ENCODE data around the gene ZNF322.

Gene ZNF322

DNA sequence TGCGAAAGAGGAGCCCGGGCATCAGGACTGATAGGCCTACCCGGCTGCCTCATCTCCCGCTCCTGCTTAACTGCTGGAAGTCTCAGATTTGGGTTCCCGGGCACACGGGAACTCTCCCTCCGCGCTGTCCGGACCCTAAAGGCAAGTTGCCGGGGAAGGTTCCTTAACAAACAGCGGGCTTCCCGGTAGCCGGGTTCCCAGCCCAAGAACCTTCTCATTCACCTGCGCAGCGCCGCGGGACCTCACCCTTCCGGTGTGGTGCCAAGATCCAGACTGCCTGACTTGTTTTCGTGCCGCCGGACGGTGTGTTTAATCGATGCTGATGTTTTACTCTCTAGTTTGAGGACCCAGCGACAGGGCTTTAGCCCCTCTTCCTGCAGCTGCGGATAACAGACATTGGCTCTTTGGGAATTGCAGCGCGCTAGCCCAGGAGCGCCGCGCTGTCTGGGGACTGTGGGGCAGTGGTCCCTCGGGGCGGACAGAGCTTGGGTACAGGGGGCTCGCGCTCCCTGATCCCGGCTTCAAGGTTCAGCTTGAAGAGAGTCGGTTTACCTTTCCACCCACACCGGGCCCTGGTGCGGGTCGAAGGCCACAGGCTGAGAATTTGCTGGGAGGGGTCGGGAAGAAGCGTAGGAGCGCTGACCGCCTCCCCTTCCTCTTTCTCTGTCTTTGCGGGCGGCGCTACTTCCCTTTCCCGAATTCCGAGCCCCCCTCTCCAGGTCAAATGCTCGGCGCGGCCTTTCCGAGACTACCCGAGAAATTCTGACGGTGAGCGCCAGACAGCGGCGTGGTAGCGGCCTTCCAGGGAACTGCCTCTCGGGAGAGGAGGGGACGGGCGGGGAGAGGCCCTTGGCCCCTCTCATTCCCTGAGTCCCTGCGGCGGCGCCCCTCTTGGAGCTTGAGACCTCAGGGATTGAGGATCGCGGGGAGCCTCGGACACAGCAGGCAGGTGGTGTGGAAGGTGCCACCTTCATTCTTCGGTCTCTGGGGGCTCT, 45.6 kb downstream of the ZNF322 start:
- DNase-seq (ENCODE audit: low read depth in 2 of 2): no peak

DNA sequence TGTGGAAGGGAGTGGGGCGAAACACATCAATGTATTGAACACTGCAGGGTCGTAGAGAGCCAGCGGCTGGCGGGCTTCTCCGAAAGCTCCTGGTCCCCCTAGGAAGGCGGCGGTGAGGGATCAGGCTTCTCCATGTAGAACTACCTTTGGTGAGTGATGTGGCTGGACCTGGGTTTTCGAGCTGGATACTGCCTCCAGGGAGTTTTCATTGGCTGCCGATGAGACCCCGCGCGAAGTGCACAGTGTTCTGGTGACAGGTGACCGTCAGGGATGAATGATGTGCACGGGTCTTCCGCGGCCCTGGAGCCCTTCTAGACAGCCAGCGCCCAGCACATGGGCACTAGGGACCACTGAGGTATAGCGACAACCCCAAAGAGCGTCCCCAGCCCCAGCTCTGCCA, 46.3 kb downstream of the ZNF322 start:
- DNase-seq (ENCODE audit: low read depth in 2 of 2): no peak

DNA sequence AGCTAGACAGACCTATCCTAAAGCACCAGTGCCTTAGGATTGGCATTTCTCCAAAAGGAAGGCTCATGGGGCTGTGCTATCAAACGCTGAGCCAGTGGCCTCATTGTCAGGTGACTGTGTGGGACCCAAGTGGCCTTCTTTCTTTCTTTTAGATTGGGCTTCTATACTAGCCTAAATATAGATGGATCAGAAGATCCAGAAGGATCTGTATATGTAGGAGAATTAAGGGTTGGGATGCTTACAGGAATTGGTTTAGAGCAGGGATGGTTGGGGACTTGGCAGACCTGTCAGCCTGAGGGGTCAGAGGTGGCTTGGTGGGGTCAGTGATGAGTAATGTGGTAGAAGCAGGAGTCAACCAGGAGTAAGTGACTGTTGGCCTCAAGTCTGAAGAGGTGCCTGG, 47.9 kb downstream of the ZNF322 start:
- no peak for DNase-seq (ENCODE audit: low read depth in 2 of 2)

DNA sequence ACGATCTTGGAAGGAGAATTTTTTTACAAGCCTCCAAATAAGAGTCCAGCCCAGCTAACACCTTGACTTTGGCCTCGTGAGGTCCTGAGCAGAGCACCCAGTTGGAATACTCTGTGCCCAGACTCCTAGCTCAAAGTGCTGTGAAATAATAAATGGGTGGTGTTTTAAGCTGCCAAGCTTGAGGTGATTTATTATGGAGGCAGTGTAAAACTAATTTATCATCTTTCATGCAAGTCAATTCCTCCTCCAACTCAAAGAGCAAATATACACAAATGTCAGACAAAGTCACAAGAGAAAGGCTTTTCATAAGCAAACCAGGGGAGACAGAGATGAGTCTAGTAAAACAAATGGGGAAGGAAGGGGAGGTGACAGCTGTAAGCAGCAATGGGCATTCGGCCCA, 50.1 kb downstream of the ZNF322 start:
- no peak for DNase-seq (ENCODE audit: low read depth in 2 of 2)

DNA sequence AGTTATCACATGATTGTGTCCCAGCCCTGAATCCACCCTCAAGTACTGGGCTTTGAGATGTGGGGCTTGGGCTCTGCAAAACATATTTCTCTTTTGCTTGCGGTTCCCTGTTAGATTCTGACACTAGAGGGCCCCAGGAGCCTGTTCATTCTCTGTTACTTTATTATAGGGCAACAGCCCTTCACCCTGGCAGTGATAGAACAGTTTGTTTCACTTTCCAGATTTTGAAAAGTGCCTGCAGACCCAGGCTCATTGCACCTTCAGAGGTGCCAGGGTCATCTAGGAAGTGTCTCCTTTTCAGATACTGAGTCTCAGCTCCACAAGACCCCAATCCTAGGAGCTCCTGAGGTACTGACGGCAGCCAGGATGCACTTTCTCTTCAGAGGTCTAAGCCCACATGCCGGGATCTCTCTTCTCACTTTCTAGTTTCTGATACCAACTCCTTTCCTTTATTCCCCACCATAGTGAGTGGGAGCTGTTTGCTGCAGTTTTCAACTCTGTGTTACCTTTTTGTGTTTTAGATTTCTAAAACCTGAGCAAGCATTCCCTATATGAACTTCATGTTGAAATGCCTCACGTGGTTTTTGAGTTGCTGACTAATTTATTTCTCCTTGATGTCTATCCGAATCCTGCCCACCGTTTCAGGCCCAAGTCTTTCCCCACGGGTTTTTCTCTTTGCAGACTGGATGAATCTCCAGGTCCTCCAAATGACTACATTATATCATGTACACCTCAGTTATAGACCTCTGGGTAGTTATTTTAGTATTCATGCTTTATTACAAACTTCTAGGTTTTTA, 51.9 kb downstream of the ZNF322 start:
- no peak for DNase-seq (ENCODE audit: low read depth in 2 of 2)

DNA sequence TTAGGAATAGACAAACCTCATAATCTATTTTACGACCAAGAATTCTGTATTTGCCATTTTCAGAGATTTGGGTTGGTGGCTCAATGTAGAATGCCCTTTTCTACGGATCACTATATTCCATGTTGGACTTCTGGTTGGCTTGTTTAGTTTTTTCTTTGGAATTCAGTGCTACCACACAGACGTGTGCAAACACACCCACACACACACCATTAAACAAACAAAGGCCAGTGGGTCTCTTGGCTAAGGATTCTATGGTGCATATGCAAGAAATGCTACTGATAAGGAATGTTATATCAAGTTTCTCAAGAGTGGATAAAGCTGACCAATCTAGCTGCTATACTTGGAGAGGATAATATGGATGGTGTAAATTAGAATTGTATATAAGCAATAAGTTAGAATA, 54.7 kb downstream of the ZNF322 start:
- no peak for DNase-seq (ENCODE audit: low read depth in 2 of 2)

- DNase-seq (ENCODE audit: low read depth in 2 of 2): no peak
These were observed 55.5 kb downstream of the ZNF322 start for GRCh38 chr6:26604026-26604425.

DNA sequence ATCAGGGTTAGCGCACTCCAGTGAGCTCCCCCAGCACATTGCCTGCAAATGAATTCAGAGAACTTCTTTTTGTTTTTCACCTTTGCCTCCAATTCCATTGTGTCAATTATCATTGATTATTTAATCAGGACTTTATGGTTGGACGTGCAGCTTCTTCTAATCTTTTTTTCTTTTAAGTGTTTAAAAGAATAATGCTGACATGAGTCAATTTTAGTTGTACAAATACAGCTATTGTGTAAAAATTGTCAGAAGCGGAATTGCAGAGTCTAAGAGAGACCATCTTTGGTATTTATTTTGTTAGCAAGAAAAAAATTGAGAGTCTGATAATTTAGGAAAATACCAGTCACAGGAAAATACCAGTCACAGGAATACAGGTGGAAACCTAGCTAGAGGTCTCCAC, 57.3 kb downstream of the ZNF322 start:
- no peak for DNase-seq (ENCODE audit: low read depth in 2 of 2)

- no peak for DNase-seq (ENCODE audit: low read depth in 2 of 2)
These were observed 58.8 kb downstream of the ZNF322 start for GRCh38 chr6:26600759-26601158.

- DNase-seq (ENCODE audit: low read depth in 2 of 2): no peak
These were observed 60.0 kb downstream of the ZNF322 start for GRCh38 chr6:26599591-26599990.

- no peak for DNase-seq (ENCODE audit: low read depth in 2 of 2)
These were observed 60.4 kb downstream of the ZNF322 start for GRCh38 chr6:26599134-26599533.

DNA sequence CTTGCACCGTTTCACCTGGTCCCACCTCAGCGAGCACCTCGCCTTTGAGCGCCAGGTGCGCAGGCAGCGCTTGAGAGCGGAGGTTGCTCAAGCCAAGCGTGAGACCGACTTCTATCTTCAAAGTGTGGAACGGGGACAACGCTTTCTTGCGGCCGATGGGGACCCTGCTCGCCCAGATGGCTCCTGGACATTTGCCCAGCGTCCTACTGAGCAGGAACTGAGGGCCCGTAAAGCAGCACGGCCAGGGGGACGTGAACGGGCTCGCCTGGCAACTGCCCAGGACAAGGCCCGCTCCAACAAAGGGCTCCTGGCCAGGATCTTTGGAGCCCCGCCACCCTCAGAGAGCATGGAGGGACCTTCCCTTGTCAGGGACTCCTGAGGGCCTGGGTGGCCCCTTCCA, 61.3 kb downstream of the ZNF322 start:
- no peak for DNase-seq (ENCODE audit: low read depth in 2 of 2)

- DNase-seq (ENCODE audit: low read depth in 2 of 2): no peak
These were observed 61.7 kb downstream of the ZNF322 start for GRCh38 chr6:26597821-26598220.

GRCh38 chr6:26597389-26597766, 62.2 kb downstream of the ZNF322 start:
- DNase-seq (ENCODE audit: low read depth in 2 of 2): no peak

GRCh38 chr6:26596579-26597388, 62.8 kb downstream of the ZNF322 start, which contains the start of gene ABT1:
Gene ABT1, plus strand, starts transcription at chr6:26596953. Its CDS starts 30 bp downstream, at chr6:26596983.
- DNase-seq (ENCODE audit: low read depth in 2 of 2): peak; percentile 91 to 92

- peak; percentile 84 to 87 for DNase-seq (ENCODE audit: low read depth in 2 of 2)
These were observed 63.8 kb downstream of the ZNF322 start for GRCh38 chr6:26595669-26596269.

- peak; percentile 34 to 48 for DNase-seq (ENCODE audit: low read depth in 2 of 2)
These were observed 64.6 kb downstream of the ZNF322 start for GRCh38 chr6:26594730-26595632.

DNA sequence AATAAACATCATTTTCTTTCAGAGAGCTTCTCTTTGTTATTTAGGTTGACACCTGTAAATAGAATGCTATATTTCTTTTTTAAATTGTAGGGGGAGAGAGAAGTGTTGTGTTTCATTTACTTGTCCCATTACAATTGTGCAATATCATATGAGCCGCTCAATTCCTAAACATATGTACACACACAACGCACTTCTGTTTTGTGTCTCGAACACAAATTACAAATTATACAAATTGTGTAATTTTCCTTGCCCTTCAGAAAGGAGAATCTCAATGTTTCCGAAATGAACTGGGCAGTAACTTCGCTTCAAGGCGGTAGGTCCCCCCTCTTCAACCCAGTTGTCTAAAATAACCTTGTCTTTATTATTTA, 65.4 kb downstream of the ZNF322 start:
- DNase-seq (ENCODE audit: low read depth in 2 of 2): no peak

DNA sequence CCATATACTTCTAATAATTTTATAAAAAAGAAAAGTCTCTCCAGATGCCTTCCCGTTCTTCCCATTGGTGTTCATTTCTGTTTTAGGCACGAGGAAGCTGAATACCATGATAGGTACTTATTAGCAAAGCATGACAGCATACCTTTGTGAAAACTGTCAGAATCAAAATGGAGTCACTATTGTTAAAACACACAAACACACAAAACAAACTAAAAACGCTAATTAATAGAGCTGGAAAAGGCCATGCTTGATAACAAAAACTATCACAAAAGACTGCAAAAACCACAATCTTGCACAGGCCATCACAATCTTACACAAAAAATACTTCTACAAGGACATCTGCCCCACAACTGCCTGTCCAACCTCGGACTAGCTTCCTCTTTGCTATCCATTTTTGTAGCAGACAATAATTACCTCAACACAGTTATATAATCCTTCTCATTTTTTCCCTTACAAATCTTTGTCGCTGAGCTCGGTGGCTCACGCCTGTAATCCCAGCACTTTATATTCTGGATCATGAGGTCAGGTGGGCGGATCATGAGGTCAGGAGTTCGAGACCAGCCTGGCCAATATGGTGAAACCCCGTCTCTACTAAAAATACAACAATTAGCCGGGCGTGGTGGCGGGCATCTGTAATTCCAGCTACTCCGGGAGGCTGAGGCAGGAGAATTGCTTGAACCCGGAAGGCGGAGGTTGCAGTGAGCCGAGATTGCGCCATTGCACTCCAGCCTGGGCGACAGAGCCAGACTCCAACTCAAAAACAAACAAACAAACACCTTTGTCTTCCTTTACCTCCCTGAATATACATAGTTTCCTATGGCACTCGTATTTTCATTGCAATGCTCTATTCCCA, 66.0 kb downstream of the ZNF322 start:
- DNase-seq (ENCODE audit: low read depth in 2 of 2): no peak

Measured in stimulated activated CD8-positive, alpha-beta memory T cell treated with anti-CD3 and anti-CD28 coated beads, Interleukin-2, amount 100 ng/mL, for 48 hours (primary cell).